Lower lobe of right lung (tissue), 2 donors: ENCODE measurements around the gene PCYOX1L. TPM values are rescaled to one million over a fixed set of nuclear protein-coding genes. Genes with fewer than 3 reads are reported as not detected.

Experiments
- ATAC-seq, 2 donors: fragments of 200-7000 bp; cut with Tn5 transposase; one replicate each; pipeline ENCODE4 v1.9.1; 2020 to 2022; ENCODE audit warnings: mild to moderate bottlenecking in 2 of 2, moderate library complexity in 2 of 2
- DNase-seq: peaks from one replicate; pipeline ENCODE4 v3.0.0-alpha.2; 2020
- H3K27ac ChIP-seq: fragments of 200-600 bp; one replicate; pipeline ENCODE4 v1.8.0; 2022
- H3K27me3 ChIP-seq: fragments of 200-600 bp; one replicate; pipeline ENCODE4 v1.8.0; 2022; ENCODE audit warnings: low read depth
- H3K36me3 ChIP-seq: fragments of 200-600 bp; one replicate; pipeline ENCODE4 v1.8.0; 2022; ENCODE audit warnings: mild to moderate bottlenecking
- H3K4me1 ChIP-seq: fragments of 200-600 bp; one replicate; pipeline ENCODE4 v1.8.0; 2022
- H3K4me3 ChIP-seq: fragments of 200-600 bp; one replicate; pipeline ENCODE4 v1.8.0; 2022; ENCODE audit warnings: mild to moderate bottlenecking
- H3K9me3 ChIP-seq: fragments of 200-600 bp; one replicate; pipeline ENCODE4 v1.8.0; 2022
- intact Hi-C: fragments of 100-400 bp; cut with DNase I; formaldehyde crosslinking; loops from one replicate; pipeline ENCODE4 v1.11.0; 2022
- total RNA-seq: library from RNA; stranded (reverse); fragmentation: NEBNext Ultra II Directional; extraction: Animal tissue kit (Norgen Biotek cat#: 25700); gene quantifications from one replicate; pipeline ENCODE4 v1.2.1, GENCODE V29; 2021
- TF ChIP-seq, protein P1 (sequence below): fragments of 200-600 bp; IDR thresholded peaks from one replicate; pipeline ENCODE4 v1.8.0; 2022; ENCODE audit warnings: antibody characterized with exemption, mild to moderate bottlenecking
- donor health status: DM: no; HTN: yes; CAD: no; lungs with severe emphysema.

Gene PCYOX1L
- total RNA-seq, 1 donor from 2014 or later, result 5.9 TPM

DNA sequence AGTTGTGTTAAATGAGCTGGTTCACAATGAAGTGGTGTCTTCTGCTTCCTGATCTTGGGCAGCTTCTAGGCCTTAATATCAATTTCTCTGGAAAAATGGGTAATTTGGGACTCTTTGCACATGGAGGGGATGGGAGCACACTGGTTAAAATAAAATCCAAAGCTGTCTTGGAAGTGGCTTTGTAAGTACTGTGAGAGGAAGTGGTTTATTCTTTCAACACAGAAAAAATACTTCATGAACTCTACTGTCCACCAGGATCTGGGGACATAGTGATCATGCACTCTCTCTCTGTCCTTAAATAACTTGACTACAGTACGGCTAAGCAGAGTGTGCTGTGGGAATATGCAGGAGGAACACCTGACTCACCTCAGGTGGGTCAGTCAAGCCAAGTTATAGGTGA, 2.4 kb downstream of the PCYOX1L start:
- DNase-seq (no peak), ATAC-seq (no peak)
- no peaks in the 10 kb centered on the region for H3K27me3 ChIP-seq
- intact Hi-C loops, result loop anchor here (10.0 kb wide), 1 partner anchor 45 kb away; no protein-coding TSS in a partner anchor
- peaks cover 25% of the 10 kb centered on the region for H3K4me1 ChIP-seq
- no peaks in the 10 kb centered on the region for H3K9me3 ChIP-seq
- H3K27ac ChIP-seq, result no peak overlapping the region
- no peak overlapping the region for H3K4me3 ChIP-seq
- TF ChIP-seq, protein P1, sequence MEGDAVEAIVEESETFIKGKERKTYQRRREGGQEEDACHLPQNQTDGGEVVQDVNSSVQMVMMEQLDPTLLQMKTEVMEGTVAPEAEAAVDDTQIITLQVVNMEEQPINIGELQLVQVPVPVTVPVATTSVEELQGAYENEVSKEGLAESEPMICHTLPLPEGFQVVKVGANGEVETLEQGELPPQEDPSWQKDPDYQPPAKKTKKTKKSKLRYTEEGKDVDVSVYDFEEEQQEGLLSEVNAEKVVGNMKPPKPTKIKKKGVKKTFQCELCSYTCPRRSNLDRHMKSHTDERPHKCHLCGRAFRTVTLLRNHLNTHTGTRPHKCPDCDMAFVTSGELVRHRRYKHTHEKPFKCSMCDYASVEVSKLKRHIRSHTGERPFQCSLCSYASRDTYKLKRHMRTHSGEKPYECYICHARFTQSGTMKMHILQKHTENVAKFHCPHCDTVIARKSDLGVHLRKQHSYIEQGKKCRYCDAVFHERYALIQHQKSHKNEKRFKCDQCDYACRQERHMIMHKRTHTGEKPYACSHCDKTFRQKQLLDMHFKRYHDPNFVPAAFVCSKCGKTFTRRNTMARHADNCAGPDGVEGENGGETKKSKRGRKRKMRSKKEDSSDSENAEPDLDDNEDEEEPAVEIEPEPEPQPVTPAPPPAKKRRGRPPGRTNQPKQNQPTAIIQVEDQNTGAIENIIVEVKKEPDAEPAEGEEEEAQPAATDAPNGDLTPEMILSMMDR, result no peak
- H3K36me3 ChIP-seq, result peaks cover 1% of the 10 kb centered on the region

DNA sequence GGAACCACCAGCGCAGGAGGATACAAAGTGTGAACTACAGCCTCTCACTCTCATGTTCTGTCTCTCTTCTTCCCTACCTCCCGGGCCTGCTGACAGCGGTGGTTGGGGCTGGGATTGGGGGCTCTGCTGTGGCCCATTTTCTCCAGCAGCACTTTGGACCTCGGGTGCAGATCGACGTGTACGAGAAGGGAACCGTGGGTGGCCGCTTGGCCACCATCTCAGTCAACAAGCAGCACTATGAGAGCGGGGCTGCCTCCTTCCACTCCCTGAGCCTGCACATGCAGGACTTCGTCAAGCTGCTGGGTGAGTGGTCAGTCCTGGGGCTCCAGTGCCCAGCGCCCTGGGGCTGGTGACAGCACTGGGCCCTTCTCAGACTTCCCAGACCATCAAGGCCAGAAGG, 4.7 kb downstream of the PCYOX1L start:
- intact Hi-C loops, result loop anchor here (10.0 kb wide), 1 partner anchor 48 kb away; no protein-coding TSS in a partner anchor
- DNase-seq, result no peak
- Histone ChIP-seq H3K9me3 (no peaks in the 10 kb centered on the region), H3K4me1 (peaks cover 21% of the 10 kb centered on the region), H3K27ac (no peak overlapping the region), H3K27me3 (no peaks in the 10 kb centered on the region), H3K36me3 (no peaks in the 10 kb centered on the region), H3K4me3 (no peak overlapping the region)
- no peak for ATAC-seq
- TF ChIP-seq, protein P1, result no peak

DNA sequence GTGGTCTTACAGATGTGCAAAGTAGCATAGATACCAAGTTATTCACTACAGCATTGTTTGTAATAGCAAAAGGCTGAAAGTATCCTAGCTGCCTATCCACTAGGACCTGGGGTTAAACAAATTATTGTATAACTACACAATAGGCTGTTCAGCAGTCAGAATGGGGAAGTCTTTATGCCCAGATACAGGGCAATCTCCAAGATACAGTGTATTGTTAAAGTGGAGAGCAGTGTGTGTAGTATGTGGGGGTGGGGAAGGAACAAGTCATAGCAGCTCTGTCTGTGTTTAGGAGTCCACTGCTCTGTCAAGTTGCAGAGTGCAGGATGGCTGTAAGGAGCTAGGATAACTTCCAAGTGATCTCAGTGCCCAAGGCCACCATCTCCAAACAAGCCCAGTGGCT, 5.5 kb downstream of the PCYOX1L start:
- no peaks in the 10 kb centered on the region for H3K9me3 ChIP-seq
- DNase-seq (no peak), ATAC-seq (no peak)
- H3K27me3 ChIP-seq, result no peaks in the 10 kb centered on the region
- peaks cover 18% of the 10 kb centered on the region for H3K4me1 ChIP-seq
- no peak overlapping the region for H3K4me3 ChIP-seq
- H3K27ac ChIP-seq, result no peak overlapping the region
- TF ChIP-seq, protein P1, result no peak
- intact Hi-C loops, result loop anchor here (10.0 kb wide), 1 partner anchor 49 kb away; no protein-coding TSS in a partner anchor
- H3K36me3 ChIP-seq, result no peaks in the 10 kb centered on the region

DNA sequence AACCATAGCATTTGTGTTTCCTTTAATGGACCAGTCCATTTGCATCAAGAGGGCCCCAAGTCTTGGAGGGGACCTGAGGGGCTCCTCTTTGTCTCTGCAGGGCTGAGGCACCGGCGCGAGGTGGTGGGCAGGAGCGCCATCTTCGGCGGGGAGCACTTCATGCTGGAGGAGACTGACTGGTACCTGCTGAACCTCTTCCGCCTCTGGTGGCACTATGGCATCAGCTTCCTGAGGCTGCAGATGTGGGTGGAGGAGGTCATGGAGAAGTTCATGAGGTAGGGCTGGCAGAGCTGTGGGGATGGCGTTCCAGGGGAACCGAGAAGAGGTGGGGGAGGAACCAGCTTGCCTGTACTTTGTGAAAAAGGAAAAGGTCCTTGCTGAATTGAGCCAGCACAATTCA, 6.1 kb downstream of the PCYOX1L start:
- no peak for DNase-seq
- no peaks in the 10 kb centered on the region for H3K36me3 ChIP-seq
- H3K9me3 ChIP-seq, result no peaks in the 10 kb centered on the region
- intact Hi-C loops, result loop anchor here (10.0 kb wide), 1 partner anchor 49 kb away; no protein-coding TSS in a partner anchor
- H3K4me3 ChIP-seq, result no peak overlapping the region
- H3K27me3 ChIP-seq, result no peaks in the 10 kb centered on the region
- peaks cover 13% of the 10 kb centered on the region for H3K4me1 ChIP-seq
- H3K27ac ChIP-seq, result no peak overlapping the region
- no peak for ATAC-seq
- TF ChIP-seq, protein P1, result no peak

DNA sequence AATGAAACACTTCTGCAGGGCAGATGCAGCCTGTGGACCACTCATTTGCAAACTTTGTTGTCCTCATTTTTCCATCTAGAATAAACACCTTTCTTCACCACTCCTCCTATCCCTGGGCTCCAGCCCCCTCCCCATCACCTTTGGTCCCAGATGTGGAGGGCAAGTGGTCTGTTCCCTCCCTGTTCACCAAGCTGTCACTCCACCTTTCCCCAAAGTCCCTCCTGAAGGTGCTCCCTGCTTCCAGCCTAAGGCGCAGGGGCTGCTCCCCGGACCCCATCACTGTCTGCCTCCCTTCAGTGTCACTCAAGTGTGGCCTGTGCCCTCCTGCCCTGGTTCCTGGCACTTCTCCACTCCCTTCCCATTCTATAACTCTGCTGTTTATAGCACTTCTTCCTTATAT, 6.9 kb downstream of the PCYOX1L start:
- Histone ChIP-seq H3K36me3 (no peaks in the 10 kb centered on the region), H3K4me1 (peaks cover 11% of the 10 kb centered on the region)
- intact Hi-C loops, result loop anchor here (10.0 kb wide), 1 partner anchor 50 kb away; no protein-coding TSS in a partner anchor

More for the DNA sequence above, 6.9 kb downstream of the PCYOX1L start:
- TF ChIP-seq, protein P1, result no peak
- Histone ChIP-seq H3K4me3 (no peak overlapping the region), H3K9me3 (no peaks in the 10 kb centered on the region), H3K27ac (no peak overlapping the region), H3K27me3 (no peaks in the 10 kb centered on the region)
- DNase-seq (no peak), ATAC-seq (no peak)
